Bone marrow (tissue), 2 donors: ENCODE results near the gene ACVR1B.

ENCODE experiments used
- DNase-seq, 2 donors: peaks; one replicate each; lab custom pipeline; 2025; lab: John Stamatoyannopoulos, UW

The ACVR1B gene

GRCh38 chr12:51951199-51951842 is at the start of gene ACVR1B:
TSS of gene ACVR1B (plus strand) at chr12:51951699. CDS start at chr12:51951744, 45 bp downstream.
- DNase-seq, result peak in 1 of 2 donors; percentile 56

GRCh38 chr12:51901881-51902280 is 49.6 kb upstream of the ACVR1B start:
- DNase-seq, result no peak

- DNase-seq, result no peak
Measured at GRCh38 chr12:51904951-51905470, 46.5 kb upstream of the ACVR1B start.

- DNase-seq, result no peak
Measured at GRCh38 chr12:51905471-51906429, 45.7 kb upstream of the ACVR1B start.

- DNase-seq, result no peak
Measured at GRCh38 chr12:51906430-51907082, 44.9 kb upstream of the ACVR1B start.

GRCh38 chr12:51907083-51907855 is 44.2 kb upstream of the ACVR1B start, which contains the start of gene ACVRL1:
TSS of gene ACVRL1 (plus strand) at chr12:51907504. CDS start at chr12:51912475, 4,971 bp downstream.
- no peak for DNase-seq

- no peak for DNase-seq
Measured at GRCh38 chr12:51907856-51908425, 43.6 kb upstream of the ACVR1B start.

- no peak for DNase-seq
Measured at GRCh38 chr12:51908876-51909592, 42.5 kb upstream of the ACVR1B start.

GRCh38 chr12:51910168-51910567 is 41.3 kb upstream of the ACVR1B start:
- no peak for DNase-seq

GRCh38 chr12:51910691-51911090 is 40.8 kb upstream of the ACVR1B start:
- DNase-seq, result no peak

- DNase-seq, result no peak
Measured at GRCh38 chr12:51911307-51911706, 40.2 kb upstream of the ACVR1B start.

GRCh38 chr12:51911788-51912711 is 39.4 kb upstream of the ACVR1B start:
- peak in 1 of 2 donors; percentile 20 for DNase-seq

- DNase-seq, result no peak
Measured at GRCh38 chr12:51913071-51914033, 38.1 kb upstream of the ACVR1B start.

GRCh38 chr12:51914034-51914923 is 37.2 kb upstream of the ACVR1B start:
- DNase-seq, result no peak

- no peak for DNase-seq
Measured at GRCh38 chr12:51915003-51915625, 36.4 kb upstream of the ACVR1B start.

- no peak for DNase-seq
Measured at GRCh38 chr12:51915951-51916350, 35.5 kb upstream of the ACVR1B start.
